SK-N-SH treated with all-trans-retinoic acid at 6 μM for 48 hours (cell line): Measurements from ENCODE around the gene MTTP.

ENCODE experiments used
- ZNF70 ChIP-seq: fragments of 450-650 bp; formaldehyde crosslinking; IDR thresholded peaks from 2 replicates; pipeline ENCODE4 v1.5.0; 2020; ENCODE audit warnings: mild to moderate bottlenecking, moderate library complexity
- TF ChIP-seq, protein P1 (sequence below): fragments of 250-450 bp; sonication (Bioruptor Pico); IDR thresholded peaks from 2 replicates; pipeline ENCODE4 v1.8.0; 2020; ENCODE audit warnings: mild to moderate bottlenecking, moderate library complexity, borderline replicate concordance

DNA sequence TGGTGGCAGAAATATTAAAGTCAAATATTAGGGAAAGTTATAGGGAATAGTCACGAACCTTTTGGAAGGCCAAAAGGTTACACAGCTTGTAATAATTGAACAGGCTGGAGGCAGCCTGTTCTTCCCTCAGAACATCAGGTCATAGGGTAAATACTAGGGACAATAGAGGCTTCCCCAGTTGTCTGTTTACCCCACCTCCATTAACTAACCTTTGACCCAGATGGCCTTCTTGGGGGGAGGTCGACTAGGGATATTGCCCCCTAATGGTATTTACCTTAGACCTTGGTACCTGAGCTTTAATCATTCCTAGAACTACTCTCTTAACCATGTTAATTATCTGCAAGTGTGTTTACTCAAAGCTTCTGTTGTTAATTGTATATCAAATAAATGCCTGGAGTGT is 37.8 kb upstream of the MTTP start:
- no peak for TF ChIP-seq ZNF70 (CRISPR knock-in tag)
- TF ChIP-seq, protein P1, sequence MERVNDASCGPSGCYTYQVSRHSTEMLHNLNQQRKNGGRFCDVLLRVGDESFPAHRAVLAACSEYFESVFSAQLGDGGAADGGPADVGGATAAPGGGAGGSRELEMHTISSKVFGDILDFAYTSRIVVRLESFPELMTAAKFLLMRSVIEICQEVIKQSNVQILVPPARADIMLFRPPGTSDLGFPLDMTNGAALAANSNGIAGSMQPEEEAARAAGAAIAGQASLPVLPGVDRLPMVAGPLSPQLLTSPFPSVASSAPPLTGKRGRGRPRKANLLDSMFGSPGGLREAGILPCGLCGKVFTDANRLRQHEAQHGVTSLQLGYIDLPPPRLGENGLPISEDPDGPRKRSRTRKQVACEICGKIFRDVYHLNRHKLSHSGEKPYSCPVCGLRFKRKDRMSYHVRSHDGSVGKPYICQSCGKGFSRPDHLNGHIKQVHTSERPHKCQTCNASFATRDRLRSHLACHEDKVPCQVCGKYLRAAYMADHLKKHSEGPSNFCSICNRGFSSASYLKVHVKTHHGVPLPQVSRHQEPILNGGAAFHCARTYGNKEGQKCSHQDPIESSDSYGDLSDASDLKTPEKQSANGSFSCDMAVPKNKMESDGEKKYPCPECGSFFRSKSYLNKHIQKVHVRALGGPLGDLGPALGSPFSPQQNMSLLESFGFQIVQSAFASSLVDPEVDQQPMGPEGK (CRISPR knock-in tag), result no peak
